CD14-positive monocyte (primary cell): ENCODE data around the gene TBX19. TPM values are rescaled to one million over a fixed set of nuclear protein-coding genes. Genes with fewer than 3 reads are reported as not detected.

Source experiments
- DNase-seq, 3 donors: peaks; one replicate each; pipeline ENCODE4 v3.0.0-alpha.2; 2011 to 2022
- H2AFZ ChIP-seq: 2 replicates; pipeline ENCODE4 v1.6.0; 2012; ENCODE audit warnings: mild to moderate bottlenecking, low read depth, low read length, inconsistent platforms; ENCODE audit not compliant: insufficient read depth, poor library complexity, severe bottlenecking
- H3K27ac ChIP-seq, 2 donors: 1 replicate in 1 of 2; 2 replicates in 1 of 2; pipeline ENCODE4 v1.5.1; 2012 to 2013; ENCODE audit warnings: low read length in 2 of 2, control low read depth in 1 of 2, inconsistent platforms in 1 of 2, low read depth in 1 of 2, mild to moderate bottlenecking in 1 of 2
- H3K27me3 ChIP-seq, 2 donors: one replicate each; pipeline versions ENCODE4 v1.6.0 to v1.6.1; 2011 to 2013; ENCODE audit warnings: low read length in 2 of 2; ENCODE audit not compliant: control insufficient read depth in 2 of 2, insufficient read depth in 2 of 2
- H3K36me3 ChIP-seq, 2 donors: replicated peaks in 1 of 2; 1 replicate in 1 of 2; 2 replicates in 1 of 2; pipeline versions ENCODE4 v1.5.1 to v1.6.1; 2012 to 2013; ENCODE audit warnings: low read length in 2 of 2, control low read depth in 1 of 2, inconsistent platforms in 1 of 2, mild to moderate bottlenecking in 1 of 2; ENCODE audit not compliant: insufficient read depth in 2 of 2, control insufficient read depth in 1 of 2
- H3K4me1 ChIP-seq, 2 donors: 1 replicate in 1 of 2; 2 replicates in 1 of 2; pipeline versions ENCODE4 v1.5.1 to v1.6.1; 2012 to 2013; ENCODE audit warnings: low read length in 2 of 2, control low read depth in 1 of 2, inconsistent platforms in 1 of 2, mild to moderate bottlenecking in 1 of 2, moderate library complexity in 1 of 2; ENCODE audit not compliant: insufficient read depth in 2 of 2, control insufficient read depth in 1 of 2
- H3K4me2 ChIP-seq: replicated peaks from 2 replicates; pipeline ENCODE3; 2012; ENCODE audit warnings: low read length, moderate library complexity, mild to moderate bottlenecking; ENCODE audit not compliant: poor library complexity, severe bottlenecking; ENCODE audit errors: extremely low read depth
- H3K4me3 ChIP-seq, 3 experiments: fragments of 200-600 bp in 1 of 3; sonication (generic) in 1 of 3; replicated peaks in 1 of 3; 1 replicate in 2 of 3; 2 replicates in 1 of 3; pipeline ENCODE4 v1.5.1; 2011 to 2013; ENCODE audit warnings: low read length in 3 of 3, mild to moderate bottlenecking in 3 of 3, control low read depth in 2 of 3, low read depth in 2 of 3, inconsistent platforms in 1 of 3, moderate library complexity in 1 of 3
- H3K79me2 ChIP-seq: 2 replicates; pipeline ENCODE4 v1.6.0; 2012; ENCODE audit warnings: mild to moderate bottlenecking, control low read depth, inconsistent platforms, low read length, moderate library complexity; ENCODE audit not compliant: insufficient read depth
- H3K9ac ChIP-seq: 2 replicates; pipeline ENCODE4 v1.6.0; 2017; ENCODE audit warnings: low read length, mild to moderate bottlenecking; ENCODE audit not compliant: insufficient read depth, poor library complexity, severe bottlenecking
- H3K9me3 ChIP-seq, 2 donors: replicated peaks in 1 of 2; 1 replicate in 1 of 2; 2 replicates in 1 of 2; pipeline versions ENCODE4 v1.5.1 to v1.6.1; 2012 to 2013; ENCODE audit warnings: low read length in 2 of 2, control low read depth in 1 of 2; ENCODE audit not compliant: control insufficient read depth in 1 of 2, insufficient read depth in 1 of 2
- H4K20me1 ChIP-seq: 2 replicates; pipeline ENCODE4 v1.6.0; 2012; ENCODE audit warnings: mild to moderate bottlenecking, low read length, control low read depth, moderate library complexity; ENCODE audit not compliant: insufficient read depth
- H3K27ac Mint-ChIP-seq, 7 donors: one replicate each; pipeline ENCODE4 v1.8.0; 2020; ENCODE audit warnings: mild to moderate bottlenecking in 7 of 7, mixed read lengths in 7 of 7, moderate library complexity in 6 of 7, inconsistent platforms in 2 of 7
- H3K27me3 Mint-ChIP-seq, 3 donors: one replicate each; pipeline ENCODE4 v1.8.0; 2021 to 2022; ENCODE audit warnings: low read depth in 3 of 3, mild to moderate bottlenecking in 3 of 3, mixed read lengths in 3 of 3, moderate library complexity in 3 of 3, inconsistent platforms in 1 of 3
- H3K36me3 Mint-ChIP-seq, 2 donors: one replicate each; pipeline ENCODE4 v1.8.0; 2020; ENCODE audit warnings: mixed read lengths in 2 of 2, inconsistent platforms in 1 of 2, mild to moderate bottlenecking in 1 of 2
- H3K4me1 Mint-ChIP-seq: one replicate; pipeline ENCODE4 v1.8.0; 2020; ENCODE audit warnings: mild to moderate bottlenecking, mixed read lengths
- H3K4me3 Mint-ChIP-seq, 2 donors: one replicate each; pipeline ENCODE4 v1.8.0; 2020; ENCODE audit warnings: mild to moderate bottlenecking in 2 of 2, mixed read lengths in 2 of 2, moderate library complexity in 1 of 2
- H3K9me3 Mint-ChIP-seq, 7 donors: one replicate each; pipeline ENCODE4 v1.8.0; 2020 to 2022; ENCODE audit warnings: mixed read lengths in 7 of 7, mild to moderate bottlenecking in 6 of 7, moderate library complexity in 6 of 7, inconsistent platforms in 2 of 7
- WGBS: methylation state at CpG from one replicate; pipeline ENCODE4 v1.1.5; 2013; ENCODE audit warnings: missing lambda C conversion rate; ENCODE audit not compliant: insufficient coverage; 5-methylcytosine and 5-hydroxymethylcytosine counted together
- intact Hi-C, 2 donors: fragments of 100-400 bp; cut with micrococcal nuclease; formaldehyde crosslinking; loops; one replicate each; pipeline versions ENCODE4 v1.15.0 to v1.15.1; 2023
- polyA plus RNA-seq, 3 donors: library from polyadenylated mRNA; depleted of rRNA in 1 of 3; unstranded in 2 of 3; stranded (reverse) in 1 of 3; fragments of 300-500 nt in 2 of 3; fragments of >200 nt in 1 of 3; fragmentation: Illumina TruSeq in 2 of 3; gene quantifications; 1 replicate in 2 of 3; 2 replicates in 1 of 3; pipeline ENCODE4 v1.2.3, GENCODE V29; 2012 to 2021
- TF ChIP-seq, protein P1 (sequence below): fragments of 200-600 bp; IDR thresholded peaks from one replicate; pipeline ENCODE4 v1.8.0; 2022; ENCODE audit warnings: antibody characterized with exemption, mild to moderate bottlenecking

TBX19 gene
- polyA plus RNA-seq, 3 donors, result 0.65 to 7.6 (median 1.6) TPM

DNA sequence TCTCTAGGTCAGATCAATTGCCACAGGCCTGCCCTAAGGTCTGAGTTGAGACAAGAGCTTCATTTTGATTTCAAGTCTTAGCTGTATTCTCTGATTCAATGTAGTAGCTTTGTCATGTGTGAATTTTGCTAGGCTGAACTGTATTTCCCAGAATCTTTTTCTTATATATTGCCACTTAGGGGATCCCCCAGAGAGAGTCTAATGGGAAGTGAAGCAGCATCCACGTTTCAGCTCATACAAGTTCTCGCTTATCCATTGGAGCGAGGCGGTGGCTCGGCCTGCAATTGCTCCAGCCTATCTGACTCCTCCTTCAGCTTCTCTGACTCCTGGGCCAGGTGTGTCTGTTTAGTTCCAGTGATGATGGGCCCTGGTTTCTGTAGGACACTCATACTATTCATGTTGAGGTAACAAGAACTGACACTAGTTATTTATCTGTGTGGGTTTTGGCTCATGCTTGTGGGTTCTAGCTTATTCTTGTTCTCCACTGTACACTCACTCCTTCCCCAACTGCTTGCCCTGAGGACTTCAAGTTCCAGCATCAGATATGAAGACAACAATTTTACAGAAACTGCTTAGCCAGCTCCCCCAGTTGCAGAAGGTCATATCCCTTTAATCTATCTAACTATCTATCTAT is 48.2 kb downstream of the TBX19 start:
- Histone ChIP-seq H2AFZ (no peak overlapping the region), H3K4me1 (no peaks in the 10 kb centered on the region), H3K27me3 (no peaks in the 10 kb centered on the region), H3K4me2 (no peak overlapping the region), H3K4me3 (no peak overlapping the region), H4K20me1 (no peaks in the 10 kb centered on the region), H3K36me3 (no peaks in the 10 kb centered on the region), H3K27ac (no peak overlapping the region), H3K79me2 (no peaks in the 10 kb centered on the region), H3K9ac (no peak overlapping the region), H3K9me3 (no peaks in the 10 kb centered on the region)
- intact Hi-C loops, result no loop called here
- Mint-ChIP-seq H3K4me1 (no peaks in the 10 kb centered on the region), H3K27ac (no peak overlapping the region), H3K27me3 (no peaks in the 10 kb centered on the region), H3K36me3 (peaks cover 0 to 6% of the 10 kb centered on the region in 2 donors), H3K9me3 (peaks cover 0 to 3% (median 0%) of the 10 kb centered on the region in 7 donors), H3K4me3 (no peak overlapping the region)
- TF ChIP-seq, protein P1, sequence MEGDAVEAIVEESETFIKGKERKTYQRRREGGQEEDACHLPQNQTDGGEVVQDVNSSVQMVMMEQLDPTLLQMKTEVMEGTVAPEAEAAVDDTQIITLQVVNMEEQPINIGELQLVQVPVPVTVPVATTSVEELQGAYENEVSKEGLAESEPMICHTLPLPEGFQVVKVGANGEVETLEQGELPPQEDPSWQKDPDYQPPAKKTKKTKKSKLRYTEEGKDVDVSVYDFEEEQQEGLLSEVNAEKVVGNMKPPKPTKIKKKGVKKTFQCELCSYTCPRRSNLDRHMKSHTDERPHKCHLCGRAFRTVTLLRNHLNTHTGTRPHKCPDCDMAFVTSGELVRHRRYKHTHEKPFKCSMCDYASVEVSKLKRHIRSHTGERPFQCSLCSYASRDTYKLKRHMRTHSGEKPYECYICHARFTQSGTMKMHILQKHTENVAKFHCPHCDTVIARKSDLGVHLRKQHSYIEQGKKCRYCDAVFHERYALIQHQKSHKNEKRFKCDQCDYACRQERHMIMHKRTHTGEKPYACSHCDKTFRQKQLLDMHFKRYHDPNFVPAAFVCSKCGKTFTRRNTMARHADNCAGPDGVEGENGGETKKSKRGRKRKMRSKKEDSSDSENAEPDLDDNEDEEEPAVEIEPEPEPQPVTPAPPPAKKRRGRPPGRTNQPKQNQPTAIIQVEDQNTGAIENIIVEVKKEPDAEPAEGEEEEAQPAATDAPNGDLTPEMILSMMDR, result no peak
- no CpG with 5 or more reads among the region's 5 CpGs for WGBS
- DNase-seq, result no peak

DNA sequence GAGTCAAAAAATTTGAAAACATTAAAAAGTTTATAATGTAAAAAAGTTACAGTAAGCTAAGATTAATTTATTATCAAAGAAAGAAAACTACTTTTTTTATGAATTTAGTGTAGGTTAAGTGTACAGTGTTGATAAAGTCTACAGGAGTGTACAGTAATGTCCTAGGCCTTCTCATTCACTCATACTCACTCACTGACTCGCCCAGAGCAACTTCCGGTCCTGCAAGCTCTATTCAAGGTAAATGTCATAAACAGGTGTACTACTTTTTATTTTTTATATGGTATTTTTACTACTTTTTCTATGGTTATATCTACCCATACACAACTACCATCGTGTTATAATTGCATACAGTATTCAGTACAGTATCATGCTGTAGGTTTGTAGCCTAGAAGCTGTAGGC is 49.6 kb downstream of the TBX19 start:
- no peaks in the 10 kb centered on the region for H3K27me3 Mint-ChIP-seq
- H3K36me3 Mint-ChIP-seq, result peaks cover 0 to 2% of the 10 kb centered on the region in 2 donors
- H3K27me3 ChIP-seq, result no peaks in the 10 kb centered on the region
- peaks cover 0 to 3% (median 0%) of the 10 kb centered on the region in 7 donors for H3K9me3 Mint-ChIP-seq
- TF ChIP-seq, protein P1, result no peak
- intact Hi-C loops, result no loop called here
- H2AFZ ChIP-seq, result no peak overlapping the region
- H4K20me1 ChIP-seq, result no peaks in the 10 kb centered on the region
- DNase-seq, result no peak
- H3K4me1 Mint-ChIP-seq, result no peaks in the 10 kb centered on the region
- H3K4me1 ChIP-seq, result no peaks in the 10 kb centered on the region
- H3K27ac ChIP-seq, result no peak overlapping the region
- no peak overlapping the region for H3K4me2 ChIP-seq
- no CpG with 5 or more reads among the region's 3 CpGs for WGBS
- H3K27ac Mint-ChIP-seq, result no peak overlapping the region
- no peaks in the 10 kb centered on the region for H3K9me3 ChIP-seq
- no peaks in the 10 kb centered on the region for H3K79me2 ChIP-seq
- no peak overlapping the region for H3K9ac ChIP-seq
- H3K36me3 ChIP-seq, result no peaks in the 10 kb centered on the region
- H3K4me3 Mint-ChIP-seq, result no peak overlapping the region
- no peak overlapping the region for H3K4me3 ChIP-seq
